GM19438 (cell line): ENCODE data around the gene DHRS12.

Source experiments
- ATAC-seq: cut with Tn5 transposase; IDR thresholded peaks from one replicate; pipeline ENCODE4 v1.9.1; 2021; ENCODE audit warnings: low read depth; ENCODE audit not compliant: unreplicated experiment

DHRS12 gene

DNA sequence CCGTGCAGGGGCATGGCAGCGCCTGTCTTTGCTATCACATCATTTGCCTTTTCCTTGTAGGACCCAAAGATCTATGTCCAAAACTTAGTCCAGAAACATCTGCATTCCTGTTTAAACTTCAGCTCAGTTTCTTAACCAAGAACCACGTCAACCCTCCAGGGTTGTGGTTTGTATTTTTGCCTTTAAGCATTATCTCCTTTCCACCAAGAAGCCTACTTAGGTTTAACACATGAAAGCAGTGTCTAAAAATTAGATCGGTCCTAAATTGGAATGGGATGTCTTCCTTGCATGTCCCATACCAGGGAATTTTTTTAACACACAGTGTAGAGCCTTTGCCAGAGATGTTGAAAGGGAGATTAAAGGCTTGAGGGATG is 38.8 kb downstream of the DHRS12 start:
- ATAC-seq, result no peak

DNA sequence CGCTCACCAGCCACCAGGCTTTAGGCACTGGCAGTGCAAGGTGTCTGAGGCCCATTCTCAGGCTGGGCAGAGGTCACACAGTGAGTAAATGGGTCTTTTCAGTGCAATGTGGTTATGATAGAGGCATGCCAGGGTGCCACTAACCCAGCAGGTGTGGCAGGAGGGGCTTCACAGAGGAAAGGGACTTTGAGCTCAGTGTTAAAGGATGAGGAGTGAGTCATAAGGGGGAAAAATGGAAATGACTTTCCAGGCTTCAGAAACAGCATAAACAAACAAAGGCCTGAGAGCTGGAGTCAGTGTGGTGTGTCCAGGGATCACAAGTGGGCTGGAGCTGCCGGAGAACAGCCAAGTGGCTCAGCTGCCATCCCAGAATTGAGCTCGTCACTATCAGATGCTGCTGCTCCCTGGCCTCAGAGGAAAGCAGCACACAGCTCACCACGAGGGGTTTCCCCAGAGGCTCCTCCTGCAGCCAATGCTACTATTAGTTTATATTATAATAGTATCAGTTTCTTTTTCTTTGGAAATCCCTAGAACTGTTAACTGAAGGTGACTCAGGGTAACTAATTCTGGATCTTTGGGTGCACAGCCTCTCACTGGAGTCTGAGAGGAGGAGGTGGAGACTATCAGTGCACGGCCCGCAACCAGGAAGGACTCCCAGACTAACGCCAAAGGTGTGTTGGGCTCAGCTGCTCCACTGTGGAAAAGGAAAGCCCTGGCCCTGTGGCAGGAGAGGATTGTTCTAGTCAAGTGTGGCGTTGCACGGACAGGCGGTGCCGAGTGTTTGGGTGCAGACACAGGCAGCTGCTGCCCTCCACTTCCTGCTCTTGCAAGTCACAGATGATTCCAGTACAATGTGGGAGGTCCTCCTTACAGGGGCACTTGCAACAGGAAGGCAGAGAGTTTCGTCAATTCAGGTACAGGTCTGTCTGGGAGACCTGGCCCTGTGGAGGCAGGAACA is 39.5 kb downstream of the DHRS12 start:
- peak; percentile 80 for ATAC-seq

GRCh38 chr13:51763486-51763885 is 40.5 kb downstream of the DHRS12 start:
- ATAC-seq, result no peak

- no peak for ATAC-seq
Measured at GRCh38 chr13:51761643-51762350, 42.2 kb downstream of the DHRS12 start.

GRCh38 chr13:51760592-51760991 is 43.4 kb downstream of the DHRS12 start:
- no peak for ATAC-seq

DNA sequence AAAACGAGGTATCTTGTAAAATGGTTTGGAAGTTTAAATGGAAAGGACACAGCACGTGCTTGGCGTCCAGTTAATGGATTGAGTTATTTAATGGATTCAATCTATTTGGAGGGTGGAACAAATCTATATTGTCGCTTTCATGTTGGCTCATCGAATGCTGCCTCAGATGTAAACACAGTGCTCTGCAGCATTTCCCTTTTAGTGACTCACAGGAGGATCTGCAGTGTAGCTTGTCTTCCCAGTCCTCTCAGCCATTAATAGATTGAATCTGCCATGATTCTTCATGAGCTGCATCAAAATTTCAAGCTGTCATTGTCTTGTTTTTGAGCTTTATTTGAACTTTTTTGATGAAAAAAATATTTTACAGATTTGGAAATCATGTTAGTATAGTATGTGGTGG is 44.7 kb downstream of the DHRS12 start:
- no peak for ATAC-seq

DNA sequence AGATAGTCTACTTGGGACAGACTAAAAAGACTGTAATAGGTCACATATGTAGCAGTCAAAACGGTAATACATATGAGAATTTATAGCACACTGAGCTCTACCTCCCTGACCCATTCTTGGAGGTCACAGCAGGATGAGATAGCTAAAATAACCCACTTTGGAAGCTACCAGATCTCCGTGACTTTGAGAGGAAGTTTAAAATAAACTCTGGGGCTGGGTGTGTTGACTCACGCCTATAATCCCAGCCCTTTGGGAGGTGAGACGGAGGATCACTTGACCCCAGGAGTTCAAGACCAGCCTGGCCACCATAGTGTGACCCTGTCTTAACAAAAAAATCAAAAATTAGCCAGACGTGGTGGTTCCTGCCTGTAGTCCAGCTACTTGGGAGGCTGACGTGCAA is 45.3 kb downstream of the DHRS12 start:
- no peak for ATAC-seq

- ATAC-seq, result no peak
Measured at GRCh38 chr13:51756651-51757050, 47.3 kb downstream of the DHRS12 start.

GRCh38 chr13:51747438-51748434 is 56.2 kb downstream of the DHRS12 start:
- ATAC-seq, result no peak

DNA sequence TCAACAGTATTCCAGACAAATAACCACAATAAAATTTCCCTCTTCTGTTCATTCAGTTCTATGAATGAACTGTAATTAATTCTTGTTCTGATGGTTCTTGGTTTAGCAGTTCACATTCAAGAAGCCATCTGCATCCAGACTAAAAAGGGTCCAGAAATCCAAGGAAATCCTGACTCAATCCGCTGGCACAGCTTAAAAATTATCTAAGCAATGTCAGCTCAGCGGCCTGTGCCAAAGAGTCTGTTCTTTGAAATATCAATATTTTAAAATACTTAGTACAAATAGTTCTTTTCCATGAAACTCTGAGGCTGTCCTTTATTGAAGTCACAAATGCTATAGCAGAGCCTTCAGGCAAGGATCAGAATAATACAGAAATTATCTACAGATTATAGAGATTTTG is 57.2 kb downstream of the DHRS12 start:
- no peak for ATAC-seq

DNA sequence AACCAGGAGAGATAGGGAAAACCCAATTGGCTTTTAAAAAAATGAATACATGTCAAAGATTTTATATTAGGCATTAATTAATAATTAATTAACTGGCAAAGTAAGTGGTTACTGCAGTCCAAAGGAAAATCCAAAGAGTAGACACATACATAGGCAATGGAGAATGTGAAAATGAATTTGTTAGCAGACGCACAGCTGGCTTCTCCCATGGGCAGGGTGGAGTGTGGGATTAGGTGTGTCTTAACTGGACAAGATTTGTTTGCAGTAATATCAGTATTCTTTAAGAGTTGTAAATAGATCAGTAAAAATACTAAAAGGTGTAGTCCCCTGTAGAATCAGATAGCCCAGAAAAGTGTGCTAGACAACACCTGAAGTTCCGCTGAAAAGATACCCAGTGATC is 58.7 kb downstream of the DHRS12 start:
- no peak for ATAC-seq

DNA sequence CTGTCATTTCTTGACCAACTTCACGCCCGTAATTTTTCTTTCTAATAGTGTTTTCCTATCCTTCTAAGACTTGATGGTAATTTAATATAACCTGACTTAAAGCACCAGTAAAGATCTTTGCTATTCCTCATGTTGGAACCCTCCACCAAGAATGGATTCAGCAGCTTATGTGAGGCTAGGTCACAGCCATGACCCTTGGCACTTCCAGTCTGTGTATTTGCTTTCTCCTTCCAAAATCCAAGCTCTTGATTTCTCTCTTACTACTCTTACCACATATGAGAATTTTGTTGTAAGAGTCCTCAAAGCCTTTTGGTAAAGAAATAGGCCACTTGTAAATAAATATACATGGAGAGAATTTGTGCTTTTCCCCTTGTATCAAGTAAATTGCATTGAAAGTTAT is 61.4 kb downstream of the DHRS12 start:
- ATAC-seq, result no peak

DNA sequence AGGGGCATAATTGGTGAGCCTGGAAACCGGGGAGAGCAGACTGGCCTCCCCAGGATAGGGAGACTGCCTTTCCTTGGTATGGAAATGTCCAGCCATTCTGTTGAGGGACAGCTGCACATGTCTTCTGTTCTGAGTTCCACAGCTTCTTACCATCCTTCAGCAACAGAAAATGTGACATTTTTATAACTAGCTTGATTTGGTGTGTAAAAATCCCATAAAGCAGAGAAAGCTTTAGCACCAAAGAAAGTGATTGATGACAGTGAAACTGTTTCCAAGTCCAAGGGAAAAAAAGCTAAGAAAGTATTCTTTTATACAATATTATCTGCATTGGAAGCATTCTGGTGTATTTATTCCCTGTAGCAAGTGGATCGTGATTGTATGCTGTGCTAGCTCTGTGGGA is 61.9 kb downstream of the DHRS12 start:
- no peak for ATAC-seq

DNA sequence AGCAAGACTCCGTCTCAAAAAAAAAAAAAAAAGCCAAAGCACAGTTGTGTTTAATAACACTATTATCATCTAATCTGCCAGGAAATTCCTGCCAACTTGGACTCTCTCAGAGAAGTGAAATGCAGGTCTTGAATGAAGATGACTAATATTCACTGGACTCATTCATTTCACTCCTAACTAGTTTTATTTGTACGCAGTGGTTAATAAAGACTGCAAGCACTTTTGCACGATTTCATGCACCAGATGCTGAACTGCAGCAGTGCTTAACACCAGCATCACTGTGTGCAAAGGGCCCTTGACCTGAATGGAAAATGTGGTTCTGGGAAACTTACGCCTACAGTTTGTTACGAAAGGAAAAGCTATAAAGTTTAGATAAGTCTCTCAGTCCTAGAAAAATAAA is 63.3 kb downstream of the DHRS12 start:
- ATAC-seq, result no peak

- ATAC-seq, result no peak
Measured at GRCh38 chr13:51739027-51739764, 64.8 kb downstream of the DHRS12 start.

DNA sequence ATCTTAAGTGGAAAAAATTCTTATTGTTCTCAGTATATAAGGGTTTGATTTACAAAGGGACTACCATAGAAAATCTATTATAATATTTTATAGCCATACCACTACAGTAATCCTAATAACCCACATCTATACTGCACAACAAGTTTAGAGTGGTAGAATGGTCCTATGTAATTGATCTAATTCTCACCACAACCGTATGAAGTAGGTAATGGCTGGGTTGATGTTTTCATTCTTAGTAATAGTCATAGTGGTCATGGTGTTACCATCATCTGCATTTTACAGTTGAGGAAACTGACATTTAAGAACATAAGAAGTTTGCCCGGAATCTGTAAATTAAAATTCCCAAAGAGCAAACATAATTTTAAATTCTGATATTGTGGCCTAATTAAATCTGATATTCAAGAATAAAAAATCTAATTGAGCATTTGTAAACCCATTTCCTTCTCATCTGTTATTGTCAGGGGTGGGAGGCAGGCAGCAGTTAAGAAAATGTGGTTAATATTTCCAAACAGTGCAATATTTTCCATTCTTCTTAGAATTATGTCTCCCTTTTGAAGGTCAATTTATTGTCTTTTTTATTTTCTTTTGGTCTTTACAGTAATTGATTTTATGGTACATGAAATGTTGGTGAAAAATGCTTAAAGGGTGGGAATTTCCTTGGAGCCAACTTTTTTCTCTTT is 65.6 kb downstream of the DHRS12 start:
- ATAC-seq, result no peak

GRCh38 chr13:51737609-51738008 is 66.4 kb downstream of the DHRS12 start:
- ATAC-seq, result no peak

DNA sequence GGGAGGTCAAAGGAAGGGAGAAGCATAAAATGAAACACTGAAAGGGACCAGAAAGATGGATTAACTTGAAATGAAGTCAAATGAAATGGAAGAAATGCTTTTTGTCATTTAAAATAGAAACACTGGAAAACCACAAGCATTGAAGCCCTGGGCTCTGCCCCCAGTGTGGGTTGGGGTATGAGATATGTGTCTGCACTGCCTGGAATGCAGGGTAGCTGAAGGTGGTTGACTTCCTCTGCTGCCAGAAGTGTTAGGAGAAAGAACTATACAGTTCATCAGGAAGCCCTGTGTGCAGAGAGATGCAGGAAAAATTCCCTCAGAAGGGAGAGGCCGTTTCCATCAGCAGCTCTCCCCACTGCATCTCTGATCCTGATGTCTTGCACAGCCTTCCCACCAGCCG is 69.2 kb downstream of the DHRS12 start:
- no peak for ATAC-seq
